Mesendoderm (in vitro differentiated cells): Measurements from ENCODE around the gene SPACDR.

ENCODE experiments used
- DNase-seq: peaks from one replicate; pipeline ENCODE4 v3.0.0; 2013
- H2AK5ac ChIP-seq: 2 replicates; pipeline ENCODE4 v1.6.1; 2013; ENCODE audit warnings: low read length, inconsistent platforms
- H2BK120ac ChIP-seq: 2 replicates; pipeline ENCODE4 v1.6.1; 2013; ENCODE audit warnings: low read depth, mild to moderate bottlenecking, low read length, moderate library complexity, mixed read lengths
- H2BK15ac ChIP-seq: replicated peaks from 2 replicates; pipeline ENCODE4 v1.6.1; 2013; ENCODE audit warnings: low read depth, mild to moderate bottlenecking, moderate library complexity
- H2BK5ac ChIP-seq: 2 replicates; pipeline ENCODE4 v1.6.1; 2013; ENCODE audit warnings: low read length, inconsistent platforms
- H3K18ac ChIP-seq: 2 replicates; pipeline ENCODE4 v1.6.1; 2013; ENCODE audit warnings: mild to moderate bottlenecking, low read length, mixed read lengths
- H3K23ac ChIP-seq: one replicate; pipeline ENCODE4 v1.6.1; 2013; ENCODE audit warnings: low read length
- H3K27ac ChIP-seq: 2 replicates; pipeline ENCODE4 v1.5.1; 2013; ENCODE audit warnings: low read depth, mild to moderate bottlenecking, inconsistent platforms, low read length, moderate library complexity
- H3K27me3 ChIP-seq: 2 replicates; pipeline ENCODE4 v1.6.1; 2013; ENCODE audit warnings: low read length, control low read depth, mild to moderate bottlenecking, inconsistent platforms; ENCODE audit not compliant: insufficient read depth, poor library complexity
- H3K36me3 ChIP-seq: 2 replicates; pipeline ENCODE4 v1.6.1; 2013; ENCODE audit warnings: low read length, inconsistent platforms; ENCODE audit not compliant: control insufficient read depth, insufficient read depth
- H3K4ac ChIP-seq: one replicate; pipeline ENCODE4 v1.6.1; 2013; ENCODE audit warnings: low read depth, mild to moderate bottlenecking, low read length, moderate library complexity
- H3K4me1 ChIP-seq: 2 replicates; pipeline ENCODE4 v1.6.1; 2013; ENCODE audit warnings: low read depth, low read length, inconsistent platforms; ENCODE audit not compliant: control insufficient read depth
- H3K4me2 ChIP-seq: 2 replicates; pipeline ENCODE4 v1.6.1; 2013; ENCODE audit warnings: low read length
- H3K4me3 ChIP-seq: 2 replicates; pipeline ENCODE4 v1.5.1; 2013; ENCODE audit warnings: mild to moderate bottlenecking, low read length
- H3K56ac ChIP-seq: one replicate; pipeline ENCODE4 v1.6.1; 2013; ENCODE audit warnings: low read length
- H3K79me1 ChIP-seq: 2 replicates; pipeline ENCODE4 v1.6.1; 2013; ENCODE audit warnings: low read length, inconsistent platforms
- H3K79me2 ChIP-seq: 2 replicates; pipeline ENCODE4 v1.6.1; 2013; ENCODE audit warnings: mild to moderate bottlenecking, low read length; ENCODE audit not compliant: control insufficient read depth, insufficient read depth
- H3K9ac ChIP-seq: 2 replicates; pipeline ENCODE4 v1.6.1; 2013; ENCODE audit warnings: low read length, inconsistent platforms
- H4K5ac ChIP-seq: one replicate; pipeline ENCODE4 v1.6.1; 2013; ENCODE audit warnings: low read length
- H4K8ac ChIP-seq: one replicate; pipeline ENCODE4 v1.6.1; 2013; ENCODE audit warnings: low read depth, mild to moderate bottlenecking, control low read depth, low read length, moderate library complexity
- WGBS: extraction: QIAGEN DNeasy Blood & Tissue Kit; methylation state at CpG from one replicate; pipeline ENCODE4 v1.1.7; 2013; ENCODE audit warnings: low lambda C conversion rate, missing lambda C conversion rate; ENCODE audit not compliant: insufficient coverage; ENCODE audit errors: extremely low coverage; 5-methylcytosine and 5-hydroxymethylcytosine counted together

Gene SPACDR

GRCh38 chr7:100413346-100413745 lies 50.7 kb downstream of the SPACDR start:
- Histone ChIP-seq H3K36me3 (no peaks in the 10 kb centered on the region), H2BK5ac (no peak overlapping the region), H4K8ac (no peak overlapping the region), H4K5ac (no peak overlapping the region), H3K27ac (no peak overlapping the region), H3K79me1 (no peaks in the 10 kb centered on the region), H2AK5ac (no peak overlapping the region), H3K18ac (no peak overlapping the region), H3K4me2 (no peak overlapping the region), H2BK15ac (no peak overlapping the region), H3K23ac (no peak overlapping the region), H3K4me3 (no peak overlapping the region), H3K79me2 (no peaks in the 10 kb centered on the region), H3K27me3 (no peaks in the 10 kb centered on the region), H2BK120ac (no peak overlapping the region), H3K9ac (no peak overlapping the region), H3K56ac (no peak overlapping the region), H3K4ac (no peak overlapping the region), H3K4me1 (no peaks in the 10 kb centered on the region)
- no peak for DNase-seq

GRCh38 chr7:100411101-100411500 lies 53.0 kb downstream of the SPACDR start:
- H2AK5ac ChIP-seq: no peak overlapping the region
- no peak overlapping the region for H3K4me2 ChIP-seq

GRCh38 chr7:100407285-100408180 lies 56.5 kb downstream of the SPACDR start:
- H3K23ac ChIP-seq: no peak overlapping the region
- no peak overlapping the region for H3K27ac ChIP-seq
- no peak overlapping the region for H2AK5ac ChIP-seq
- no peaks in the 10 kb centered on the region for H3K79me1 ChIP-seq
- H3K4me1 ChIP-seq: no peaks in the 10 kb centered on the region
- H3K4me3 ChIP-seq: no peak overlapping the region
- WGBS: no CpG with 5 or more reads among the region's 12 CpGs
- no peak overlapping the region for H3K18ac ChIP-seq
- H3K79me2 ChIP-seq: no peaks in the 10 kb centered on the region
- H4K8ac ChIP-seq: no peak overlapping the region
- DNase-seq: peak; percentile 78
- no peak overlapping the region for H2BK5ac ChIP-seq
- H3K9ac ChIP-seq: no peak overlapping the region
- H3K36me3 ChIP-seq: no peaks in the 10 kb centered on the region
- no peak overlapping the region for H2BK120ac ChIP-seq
- no peak overlapping the region for H3K4me2 ChIP-seq
- H3K56ac ChIP-seq: no peak overlapping the region
- H3K27me3 ChIP-seq: no peaks in the 10 kb centered on the region
- H4K5ac ChIP-seq: no peak overlapping the region
- H2BK15ac ChIP-seq: no peak overlapping the region
- no peak overlapping the region for H3K4ac ChIP-seq

More at GRCh38 chr7:100411101-100411500, 53.0 kb downstream of the SPACDR start:
- Histone ChIP-seq H3K18ac (no peak overlapping the region), H3K4me3 (no peak overlapping the region), H2BK120ac (no peak overlapping the region), H2BK5ac (no peak overlapping the region), H3K56ac (no peak overlapping the region), H3K79me1 (no peaks in the 10 kb centered on the region), H3K9ac (no peak overlapping the region), H4K8ac (no peak overlapping the region), H2BK15ac (no peak overlapping the region), H4K5ac (no peak overlapping the region), H3K27me3 (no peaks in the 10 kb centered on the region), H3K36me3 (no peaks in the 10 kb centered on the region), H3K27ac (no peak overlapping the region), H3K79me2 (no peaks in the 10 kb centered on the region), H3K4me1 (no peaks in the 10 kb centered on the region), H3K4ac (no peak overlapping the region), H3K23ac (no peak overlapping the region)
- DNase-seq: no peak
- WGBS: no CpG with 5 or more reads among the region's 6 CpGs

- no peak overlapping the region for H3K4ac ChIP-seq
- no CpG with 5 or more reads among the region's 6 CpGs for WGBS
- no peak overlapping the region for H3K27ac ChIP-seq
- no peak overlapping the region for H3K23ac ChIP-seq
- H2BK15ac ChIP-seq: no peak overlapping the region
- no peak overlapping the region for H4K5ac ChIP-seq
- no peaks in the 10 kb centered on the region for H3K36me3 ChIP-seq
- no peaks in the 10 kb centered on the region for H3K79me1 ChIP-seq
- H3K4me2 ChIP-seq: no peak overlapping the region
- no peak overlapping the region for H3K18ac ChIP-seq
- no peak overlapping the region for H4K8ac ChIP-seq
- no peak overlapping the region for H2BK5ac ChIP-seq
- no peaks in the 10 kb centered on the region for H3K27me3 ChIP-seq
- no peak overlapping the region for H2BK120ac ChIP-seq
- no peak overlapping the region for H2AK5ac ChIP-seq
- no peak overlapping the region for H3K56ac ChIP-seq
- DNase-seq: no peak
- H3K4me1 ChIP-seq: no peaks in the 10 kb centered on the region
- H3K79me2 ChIP-seq: no peaks in the 10 kb centered on the region
- H3K9ac ChIP-seq: no peak overlapping the region
- H3K4me3 ChIP-seq: no peak overlapping the region
Observed at GRCh38 chr7:100406767-100407166, 57.3 kb downstream of the SPACDR start.
